Prostate gland (tissue), 2 donors: ENCODE data around the gene OR1D2.

Experiments used
- POLR2AphosphoS5 ChIP-seq: sonication (generic); formaldehyde crosslinking; IDR thresholded peaks from one replicate; pipeline ENCODE4 v1.6.1; 2017; ENCODE audit warnings: antibody characterized with exemption
- TF ChIP-seq, protein P1 (sequence below), 4 experiments: fragments of 200-600 bp in 2 of 4; fragments of 450-650 bp in 2 of 4; sonication (generic) in 2 of 4; IDR thresholded peaks; 1 replicate in 3 of 4; 2 replicates in 1 of 4; pipeline ENCODE4 v1.5.1; 2016 to 2019; ENCODE audit warnings: antibody characterized with exemption in 4 of 4, mild to moderate bottlenecking in 2 of 4, moderate library complexity in 2 of 4

- TF ChIP-seq, protein P1, sequence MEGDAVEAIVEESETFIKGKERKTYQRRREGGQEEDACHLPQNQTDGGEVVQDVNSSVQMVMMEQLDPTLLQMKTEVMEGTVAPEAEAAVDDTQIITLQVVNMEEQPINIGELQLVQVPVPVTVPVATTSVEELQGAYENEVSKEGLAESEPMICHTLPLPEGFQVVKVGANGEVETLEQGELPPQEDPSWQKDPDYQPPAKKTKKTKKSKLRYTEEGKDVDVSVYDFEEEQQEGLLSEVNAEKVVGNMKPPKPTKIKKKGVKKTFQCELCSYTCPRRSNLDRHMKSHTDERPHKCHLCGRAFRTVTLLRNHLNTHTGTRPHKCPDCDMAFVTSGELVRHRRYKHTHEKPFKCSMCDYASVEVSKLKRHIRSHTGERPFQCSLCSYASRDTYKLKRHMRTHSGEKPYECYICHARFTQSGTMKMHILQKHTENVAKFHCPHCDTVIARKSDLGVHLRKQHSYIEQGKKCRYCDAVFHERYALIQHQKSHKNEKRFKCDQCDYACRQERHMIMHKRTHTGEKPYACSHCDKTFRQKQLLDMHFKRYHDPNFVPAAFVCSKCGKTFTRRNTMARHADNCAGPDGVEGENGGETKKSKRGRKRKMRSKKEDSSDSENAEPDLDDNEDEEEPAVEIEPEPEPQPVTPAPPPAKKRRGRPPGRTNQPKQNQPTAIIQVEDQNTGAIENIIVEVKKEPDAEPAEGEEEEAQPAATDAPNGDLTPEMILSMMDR (IDR thresholded peaks at IDR 0.05) = no peak
- no peak for TF ChIP-seq POLR2AphosphoS5
Measured at GRCh38 chr17:3038941-3039340, 65.3 kb downstream of the OR1D2 start.
